Central memory CD8-positive, alpha-beta T cell (primary cell): ENCODE measurements around the gene ANKRD44.

ENCODE experiments used
- ATAC-seq: fragments of 150-1000 bp; cut with Tn5 transposase; replicated peaks from 2 replicates; pipeline ENCODE4 v1.10.0; 2022; ENCODE audit warnings: mild to moderate bottlenecking, moderate FRiP score, moderate number of reproducible peaks; ENCODE audit not compliant: poor library complexity, severe bottlenecking; ENCODE audit errors: extremely low read depth
- DNase-seq, 2 donors: peaks; one replicate each; pipeline ENCODE4 v3.0.0; 2021; ENCODE audit warnings: low spot score in 2 of 2
- H3K27ac Mint-ChIP-seq: one replicate; pipeline ENCODE4 v1.8.0; 2022; ENCODE audit warnings: low read depth, mild to moderate bottlenecking, moderate library complexity, mixed read lengths
- H3K27me3 Mint-ChIP-seq: one replicate; pipeline ENCODE4 v1.8.0; 2022; ENCODE audit warnings: mixed read lengths
- H3K36me3 Mint-ChIP-seq: one replicate; pipeline ENCODE4 v1.8.0; 2022; ENCODE audit warnings: mild to moderate bottlenecking, moderate library complexity, mixed read lengths; ENCODE audit not compliant: insufficient read depth
- H3K4me1 Mint-ChIP-seq: one replicate; pipeline ENCODE4 v1.8.0; 2022; ENCODE audit warnings: mixed read lengths
- H3K4me3 Mint-ChIP-seq: one replicate; pipeline ENCODE4 v1.8.0; 2022; ENCODE audit warnings: mild to moderate bottlenecking, moderate library complexity, mixed read lengths
- H3K9me3 Mint-ChIP-seq: one replicate; pipeline ENCODE4 v1.8.0; 2022; ENCODE audit warnings: mixed read lengths

The ANKRD44 gene

GRCh38 chr2:197102231-197102630 lies 208.3 kb downstream of the ANKRD44 start:
- no peak for DNase-seq
- Mint-ChIP-seq H3K9me3 (no peaks in the 10 kb centered on the region), H3K27me3 (no peaks in the 10 kb centered on the region), H3K27ac (peak overlapping the region; percentile 63), H3K4me1 (peaks cover 34% of the 10 kb centered on the region), H3K36me3 (peaks cover 76% of the 10 kb centered on the region), H3K4me3 (no peak overlapping the region)
- ATAC-seq = no peak

DNA sequence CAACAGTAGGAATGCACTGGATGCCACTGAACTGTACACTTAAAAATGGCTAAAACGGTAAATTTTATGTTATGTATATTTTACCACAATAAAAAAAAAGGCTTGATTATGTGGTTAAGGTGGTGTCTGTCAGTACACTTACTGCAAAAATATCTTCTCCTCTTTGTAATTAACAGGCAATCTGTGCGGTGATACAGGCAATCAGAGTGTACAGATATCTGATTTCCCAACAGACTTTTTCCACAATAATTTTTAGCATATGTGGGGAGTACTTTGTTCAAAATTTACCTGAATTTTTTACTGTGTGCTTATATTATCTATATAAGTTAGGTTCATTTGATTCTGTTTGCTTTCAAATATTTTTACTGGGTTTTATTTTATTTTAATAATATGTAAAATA lies 209.1 kb downstream of the ANKRD44 start:
- Mint-ChIP-seq H3K27ac (peak overlapping the region; percentile 63), H3K36me3 (peaks cover 78% of the 10 kb centered on the region), H3K27me3 (no peaks in the 10 kb centered on the region), H3K9me3 (no peaks in the 10 kb centered on the region), H3K4me1 (peaks cover 34% of the 10 kb centered on the region), H3K4me3 (no peak overlapping the region)
- no peak for ATAC-seq
- DNase-seq = no peak

- Mint-ChIP-seq H3K4me3 (no peak overlapping the region), H3K27ac (no peak overlapping the region), H3K9me3 (no peaks in the 10 kb centered on the region), H3K4me1 (peaks cover 38% of the 10 kb centered on the region), H3K27me3 (no peaks in the 10 kb centered on the region), H3K36me3 (peaks cover 65% of the 10 kb centered on the region)
- DNase-seq = no peak
- no peak for ATAC-seq
Observed at GRCh38 chr2:197097578-197098366, 212.8 kb downstream of the ANKRD44 start.

DNA sequence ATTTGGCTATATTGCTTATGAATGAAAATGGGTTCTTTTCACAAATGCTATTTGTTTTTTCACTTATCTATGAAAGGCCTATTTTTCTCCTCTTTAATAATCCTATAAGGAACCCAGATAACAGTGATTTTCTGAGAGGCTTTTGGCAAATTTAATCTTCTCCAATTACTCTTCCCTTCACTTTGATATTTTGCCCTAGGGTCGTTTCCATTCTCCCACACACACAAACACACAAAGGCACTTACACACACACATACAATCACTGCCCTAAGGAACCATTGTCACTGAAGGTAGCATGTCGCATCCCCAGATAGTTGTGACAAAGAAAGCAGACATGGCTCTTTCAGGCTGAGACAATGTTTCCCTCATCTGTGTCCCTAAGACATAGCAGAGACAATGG lies 213.9 kb downstream of the ANKRD44 start:
- Mint-ChIP-seq H3K4me3 (no peak overlapping the region), H3K27me3 (no peaks in the 10 kb centered on the region), H3K4me1 (peaks cover 32% of the 10 kb centered on the region), H3K9me3 (no peaks in the 10 kb centered on the region), H3K27ac (no peak overlapping the region), H3K36me3 (peaks cover 66% of the 10 kb centered on the region)
- ATAC-seq (no peak), DNase-seq (no peak)

- no peaks in the 10 kb centered on the region for H3K27me3 Mint-ChIP-seq
- peaks cover 15% of the 10 kb centered on the region for H3K4me1 Mint-ChIP-seq
- ATAC-seq (no peak), DNase-seq (no peak)
- H3K36me3 Mint-ChIP-seq = peaks cover 58% of the 10 kb centered on the region
- H3K4me3 Mint-ChIP-seq = no peak overlapping the region
- peak overlapping the region; percentile 19 for H3K27ac Mint-ChIP-seq
- no peaks in the 10 kb centered on the region for H3K9me3 Mint-ChIP-seq
Observed at GRCh38 chr2:197092431-197092830, 218.1 kb downstream of the ANKRD44 start.

GRCh38 chr2:197090742-197091367 lies 219.7 kb downstream of the ANKRD44 start:
- DNase-seq (no peak), ATAC-seq (no peak)
- H3K27me3 Mint-ChIP-seq = no peaks in the 10 kb centered on the region
- H3K27ac Mint-ChIP-seq = peak overlapping the region; percentile 61
- H3K4me1 Mint-ChIP-seq = peaks cover 13% of the 10 kb centered on the region
- H3K9me3 Mint-ChIP-seq = no peaks in the 10 kb centered on the region
- no peak overlapping the region for H3K4me3 Mint-ChIP-seq
- peaks cover 57% of the 10 kb centered on the region for H3K36me3 Mint-ChIP-seq

DNA sequence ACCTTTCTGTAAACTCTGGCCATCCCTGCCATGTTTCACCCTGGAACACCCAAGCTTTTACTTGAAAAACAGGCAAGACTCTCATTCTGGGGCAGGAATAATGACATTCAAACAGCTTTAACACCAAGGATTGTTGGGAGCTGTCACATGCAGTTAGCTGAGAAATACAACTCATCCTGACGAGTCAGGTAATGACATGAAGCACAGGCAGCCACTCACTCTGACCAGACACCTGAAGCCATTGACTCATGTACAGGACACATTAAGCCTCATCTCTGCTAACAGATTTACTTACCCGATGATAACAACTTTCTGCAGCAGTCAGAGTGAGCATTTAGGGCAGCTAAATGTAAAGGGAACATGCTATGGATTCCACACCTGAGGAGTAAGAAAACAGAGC lies 220.9 kb downstream of the ANKRD44 start:
- Mint-ChIP-seq H3K4me3 (no peak overlapping the region), H3K27me3 (no peaks in the 10 kb centered on the region), H3K9me3 (no peaks in the 10 kb centered on the region), H3K36me3 (peaks cover 54% of the 10 kb centered on the region), H3K27ac (no peak overlapping the region), H3K4me1 (peaks cover 9% of the 10 kb centered on the region)
- ATAC-seq (no peak), DNase-seq (no peak)

GRCh38 chr2:197088694-197089093 lies 221.9 kb downstream of the ANKRD44 start:
- Mint-ChIP-seq H3K4me1 (peaks cover 9% of the 10 kb centered on the region), H3K27ac (peak overlapping the region; percentile 74)
- no peak for DNase-seq

DNA sequence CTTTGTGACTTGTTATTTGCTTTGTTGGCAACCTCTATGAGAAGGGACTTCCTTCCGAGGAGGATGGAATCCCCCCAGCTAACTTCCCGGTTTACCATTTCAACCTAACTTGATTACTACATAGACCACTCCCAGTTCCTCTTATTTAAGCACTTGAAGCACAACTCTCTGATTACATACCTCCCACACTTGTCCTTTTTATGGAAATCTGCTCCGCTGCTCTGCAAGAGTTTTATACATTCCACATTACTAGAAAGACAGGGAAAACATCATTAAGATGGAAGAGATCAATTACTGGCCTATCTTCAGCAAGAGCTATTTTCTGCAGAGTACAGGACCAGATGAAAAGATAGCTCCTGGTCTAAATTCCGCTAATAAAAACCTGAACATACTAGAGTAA lies 224.1 kb downstream of the ANKRD44 start:
- H3K27ac Mint-ChIP-seq = peak overlapping the region; percentile 29
- no peaks in the 10 kb centered on the region for H3K9me3 Mint-ChIP-seq
- ATAC-seq (no peak), DNase-seq (no peak)
- H3K27me3 Mint-ChIP-seq = no peaks in the 10 kb centered on the region
- H3K4me3 Mint-ChIP-seq = no peak overlapping the region
- peaks cover 65% of the 10 kb centered on the region for H3K36me3 Mint-ChIP-seq
- H3K4me1 Mint-ChIP-seq = peaks cover 20% of the 10 kb centered on the region

More at GRCh38 chr2:197088694-197089093, 221.9 kb downstream of the ANKRD44 start:
- H3K9me3 Mint-ChIP-seq = no peaks in the 10 kb centered on the region
- no peak overlapping the region for H3K4me3 Mint-ChIP-seq
- peaks cover 59% of the 10 kb centered on the region for H3K36me3 Mint-ChIP-seq
- ATAC-seq = no peak
- H3K27me3 Mint-ChIP-seq = no peaks in the 10 kb centered on the region

DNA sequence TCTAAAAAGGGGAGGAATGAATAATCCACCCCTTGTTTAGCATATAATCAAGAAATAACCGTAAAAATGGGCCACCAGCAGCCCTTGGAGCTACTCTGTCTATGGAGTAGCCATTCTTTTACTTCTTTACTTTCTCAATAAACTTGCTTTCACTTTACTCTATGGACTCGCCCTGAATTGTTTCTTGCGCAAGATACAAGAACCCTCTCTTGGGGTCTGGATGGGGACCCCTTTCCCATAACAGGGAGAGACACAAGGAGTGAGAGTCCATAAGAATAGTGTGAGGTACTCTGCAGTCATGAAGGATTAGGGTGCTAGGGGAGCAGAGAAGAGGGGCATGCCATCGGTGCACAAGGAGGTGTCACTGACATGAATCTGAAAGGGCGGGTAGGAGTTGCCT lies 224.9 kb downstream of the ANKRD44 start:
- no peak overlapping the region for H3K4me3 Mint-ChIP-seq
- no peaks in the 10 kb centered on the region for H3K27me3 Mint-ChIP-seq
- no peak overlapping the region for H3K27ac Mint-ChIP-seq
- ATAC-seq (no peak), DNase-seq (no peak)
- H3K9me3 Mint-ChIP-seq = no peaks in the 10 kb centered on the region
- peaks cover 70% of the 10 kb centered on the region for H3K36me3 Mint-ChIP-seq
- peaks cover 20% of the 10 kb centered on the region for H3K4me1 Mint-ChIP-seq

GRCh38 chr2:197081294-197081693 lies 229.3 kb downstream of the ANKRD44 start:
- Mint-ChIP-seq H3K36me3 (peaks cover 70% of the 10 kb centered on the region), H3K9me3 (no peaks in the 10 kb centered on the region), H3K27ac (peak overlapping the region; percentile 22), H3K4me1 (peaks cover 16% of the 10 kb centered on the region), H3K4me3 (no peak overlapping the region), H3K27me3 (no peaks in the 10 kb centered on the region)
- ATAC-seq (no peak), DNase-seq (no peak)

GRCh38 chr2:197080578-197081216 lies 229.9 kb downstream of the ANKRD44 start:
- Mint-ChIP-seq H3K27me3 (no peaks in the 10 kb centered on the region), H3K4me3 (no peak overlapping the region), H3K36me3 (peaks cover 72% of the 10 kb centered on the region), H3K9me3 (no peaks in the 10 kb centered on the region), H3K4me1 (peaks cover 16% of the 10 kb centered on the region), H3K27ac (peak overlapping the region; percentile 22)
- DNase-seq (no peak), ATAC-seq (no peak)
